ENCODE data around the gene BCO2. TPM values are rescaled to one million over a fixed set of nuclear protein-coding genes. Genes with fewer than 3 reads are reported as not detected.

BCO2 gene
- total and polyA plus RNA-seq, 2 experiments from 2014 or later, result 44.2 to 69.4 TPM

DNA sequence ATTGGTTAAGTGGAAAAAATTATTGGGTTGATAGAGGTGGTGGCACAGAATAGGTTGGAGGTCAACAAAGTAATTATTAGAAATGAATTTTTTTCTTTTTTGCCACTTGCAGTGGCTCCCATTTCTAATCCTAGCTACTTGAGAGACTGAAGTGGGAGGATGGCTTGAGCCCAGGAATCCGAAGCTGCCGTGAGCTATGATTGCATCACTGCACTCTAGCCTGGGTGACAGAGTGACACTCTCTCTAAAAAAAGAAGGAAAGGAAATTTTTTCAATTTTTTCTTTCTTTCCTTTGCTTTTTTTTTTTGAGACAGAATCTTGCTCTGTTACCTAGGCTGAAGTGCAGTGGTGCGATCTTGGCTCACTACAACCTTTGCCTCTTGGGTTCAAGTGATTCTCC, 2.2 kb upstream of the BCO2 start:
- peaks cover 18% of the 10 kb centered on the region for H3K4me1 ChIP-seq (ENCODE audit: low read depth)
- H3K27me3 ChIP-seq, result no peaks in the 10 kb centered on the region
- H3K36me3 ChIP-seq, result no peaks in the 10 kb centered on the region
- H3K9me3 ChIP-seq (ENCODE audit: low read depth), result no peaks in the 10 kb centered on the region
- H3K4me3 ChIP-seq, result no peak overlapping the region
- no peak overlapping the region for H3K27ac ChIP-seq
- peak; percentile 18 to 36 for DNase-seq (ENCODE audit: low read depth in 1 of 2, low spot score in 1 of 2)
- TF ChIP-seq, protein P1, sequence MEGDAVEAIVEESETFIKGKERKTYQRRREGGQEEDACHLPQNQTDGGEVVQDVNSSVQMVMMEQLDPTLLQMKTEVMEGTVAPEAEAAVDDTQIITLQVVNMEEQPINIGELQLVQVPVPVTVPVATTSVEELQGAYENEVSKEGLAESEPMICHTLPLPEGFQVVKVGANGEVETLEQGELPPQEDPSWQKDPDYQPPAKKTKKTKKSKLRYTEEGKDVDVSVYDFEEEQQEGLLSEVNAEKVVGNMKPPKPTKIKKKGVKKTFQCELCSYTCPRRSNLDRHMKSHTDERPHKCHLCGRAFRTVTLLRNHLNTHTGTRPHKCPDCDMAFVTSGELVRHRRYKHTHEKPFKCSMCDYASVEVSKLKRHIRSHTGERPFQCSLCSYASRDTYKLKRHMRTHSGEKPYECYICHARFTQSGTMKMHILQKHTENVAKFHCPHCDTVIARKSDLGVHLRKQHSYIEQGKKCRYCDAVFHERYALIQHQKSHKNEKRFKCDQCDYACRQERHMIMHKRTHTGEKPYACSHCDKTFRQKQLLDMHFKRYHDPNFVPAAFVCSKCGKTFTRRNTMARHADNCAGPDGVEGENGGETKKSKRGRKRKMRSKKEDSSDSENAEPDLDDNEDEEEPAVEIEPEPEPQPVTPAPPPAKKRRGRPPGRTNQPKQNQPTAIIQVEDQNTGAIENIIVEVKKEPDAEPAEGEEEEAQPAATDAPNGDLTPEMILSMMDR (IDR thresholded peaks at IDR 0.05; ENCODE audit: low read depth, low read length), result no peak

DNA sequence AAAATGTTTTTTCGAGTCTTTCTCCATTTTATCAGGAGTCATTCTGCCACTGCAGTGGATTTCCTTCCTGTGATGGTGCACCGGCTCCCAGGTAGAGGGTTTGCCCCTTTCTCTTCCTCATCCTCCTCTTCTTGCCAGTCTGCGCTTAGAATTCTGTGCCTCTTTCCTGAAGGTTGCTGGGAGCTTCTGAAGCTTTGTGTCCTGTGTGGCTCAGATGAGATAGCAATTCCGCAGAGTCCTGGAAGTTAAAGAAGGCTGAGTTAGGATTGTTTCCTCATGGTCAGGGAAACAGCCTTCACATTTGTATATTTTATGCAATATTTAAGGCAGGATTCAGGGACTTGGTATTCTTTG, 264 bp downstream of the BCO2 start:
- Histone ChIP-seq H3K4me1 (ENCODE audit: low read depth) (peaks cover 32% of the 10 kb centered on the region), H3K9me3 (ENCODE audit: low read depth) (no peaks in the 10 kb centered on the region), H3K4me3 (peak overlapping the region; percentile 37), H3K27ac (peak overlapping the region; percentile 93), H3K27me3 (no peaks in the 10 kb centered on the region), H3K36me3 (no peaks in the 10 kb centered on the region)
- TF ChIP-seq, protein P1 (IDR thresholded peaks at IDR 0.05; ENCODE audit: low read depth, low read length), result no peak
- peak in 1 of 2 donors; percentile 62 for DNase-seq (ENCODE audit: low read depth in 1 of 2, low spot score in 1 of 2)

DNA sequence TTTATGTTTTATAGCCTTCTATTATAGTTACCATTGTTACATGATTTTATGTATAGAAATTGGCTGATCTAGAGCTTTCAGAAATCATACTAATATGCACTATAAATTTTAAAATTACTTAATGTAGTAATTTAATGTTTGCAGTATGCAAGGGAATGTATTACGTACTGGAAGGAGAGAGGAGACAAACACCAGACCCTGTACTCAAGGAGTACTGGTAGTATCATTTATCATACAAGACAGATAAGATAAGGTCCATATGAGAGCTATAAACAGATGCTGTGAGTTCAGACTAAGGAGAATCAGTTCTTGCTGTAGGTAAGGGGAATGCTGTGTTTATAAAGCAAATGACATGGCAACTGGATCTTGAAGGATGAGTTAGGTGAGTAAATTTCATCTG, 765 bp downstream of the BCO2 start:
- Histone ChIP-seq H3K27ac (peak overlapping the region; percentile 93), H3K9me3 (ENCODE audit: low read depth) (no peaks in the 10 kb centered on the region), H3K27me3 (no peaks in the 10 kb centered on the region), H3K4me3 (peak overlapping the region; percentile 37), H3K36me3 (no peaks in the 10 kb centered on the region), H3K4me1 (ENCODE audit: low read depth) (peaks cover 32% of the 10 kb centered on the region)
- DNase-seq (ENCODE audit: low read depth in 1 of 2, low spot score in 1 of 2), result peak in 1 of 2 donors; percentile 57
- TF ChIP-seq, protein P1 (IDR thresholded peaks at IDR 0.05; ENCODE audit: low read depth, low read length), result no peak

DNA sequence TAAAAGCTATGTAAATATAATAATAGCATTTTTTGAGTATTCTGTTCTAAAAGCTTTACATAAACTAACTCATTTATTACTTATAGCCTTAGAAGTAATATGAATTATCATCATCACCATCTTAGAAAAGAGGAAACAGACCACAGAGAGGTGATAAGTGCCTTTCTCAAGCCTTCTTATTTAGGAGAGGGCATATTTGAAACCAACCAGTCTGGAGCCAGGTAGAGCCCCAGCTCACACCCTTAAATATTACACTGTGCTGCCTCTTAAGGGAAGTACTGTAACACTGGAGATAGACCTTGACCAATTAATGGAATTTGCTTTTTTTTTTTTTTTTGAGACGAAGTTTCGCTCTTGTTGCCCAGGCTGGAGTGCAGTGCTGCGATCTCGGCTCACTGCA, 2.3 kb downstream of the BCO2 start:
- Histone ChIP-seq H3K36me3 (no peaks in the 10 kb centered on the region), H3K9me3 (ENCODE audit: low read depth) (no peaks in the 10 kb centered on the region), H3K4me3 (peak overlapping the region; percentile 37), H3K27me3 (no peaks in the 10 kb centered on the region), H3K27ac (peak overlapping the region; percentile 93), H3K4me1 (ENCODE audit: low read depth) (peaks cover 29% of the 10 kb centered on the region)
- TF ChIP-seq, protein P1 (IDR thresholded peaks at IDR 0.05; ENCODE audit: low read depth, low read length), result no peak
- DNase-seq (ENCODE audit: low read depth in 1 of 2, low spot score in 1 of 2), result no peak

DNA sequence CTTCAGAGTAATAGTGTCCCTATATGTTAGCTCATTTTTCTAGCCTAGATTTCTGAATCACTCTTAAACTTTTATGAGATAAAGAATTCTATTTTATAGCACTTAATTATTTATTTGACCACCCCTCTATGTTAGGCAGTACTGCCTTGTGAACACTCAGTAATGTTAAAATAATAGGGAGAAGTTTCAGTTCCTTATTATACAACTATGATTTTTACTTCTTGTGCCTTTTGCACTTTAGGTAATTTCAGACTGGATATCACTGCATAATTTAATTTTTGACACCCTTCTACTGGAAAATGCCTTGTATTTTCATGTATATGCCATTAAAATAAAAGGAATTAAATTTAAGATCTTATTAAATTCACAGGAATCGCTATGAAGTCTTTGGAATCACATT, 3.1 kb downstream of the BCO2 start:
- H3K27ac ChIP-seq, result no peak overlapping the region
- no peaks in the 10 kb centered on the region for H3K36me3 ChIP-seq
- no peak for DNase-seq (ENCODE audit: low read depth in 1 of 2, low spot score in 1 of 2)
- TF ChIP-seq, protein P1 (IDR thresholded peaks at IDR 0.05; ENCODE audit: low read depth, low read length), result no peak
- peaks cover 22% of the 10 kb centered on the region for H3K4me1 ChIP-seq (ENCODE audit: low read depth)
- H3K27me3 ChIP-seq, result no peaks in the 10 kb centered on the region
- H3K9me3 ChIP-seq (ENCODE audit: low read depth), result no peaks in the 10 kb centered on the region
- H3K4me3 ChIP-seq, result peak overlapping the region; percentile 1

DNA sequence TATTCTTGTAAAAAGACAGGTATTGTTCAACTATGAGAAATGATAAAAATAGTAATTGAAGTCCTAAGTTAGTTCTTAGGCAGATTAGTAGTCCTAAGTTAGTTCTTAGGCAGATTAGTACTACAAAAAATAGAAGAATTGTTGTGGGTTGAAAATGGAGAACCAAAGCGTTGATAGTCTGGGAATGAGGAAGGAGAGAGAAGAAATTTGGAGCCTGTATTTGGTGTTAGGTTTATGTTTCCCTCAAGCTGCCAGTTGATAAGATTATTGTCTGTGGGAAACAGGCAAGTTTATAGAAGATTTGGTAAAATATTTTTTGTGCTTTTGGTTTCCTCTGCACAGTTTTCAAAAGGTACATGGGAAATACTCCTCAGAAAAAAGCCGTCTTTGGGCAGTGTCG, 3.6 kb downstream of the BCO2 start:
- TF ChIP-seq, protein P1 (IDR thresholded peaks at IDR 0.05; ENCODE audit: low read depth, low read length), result no peak
- Histone ChIP-seq H3K27ac (no peak overlapping the region), H3K4me3 (no peak overlapping the region), H3K4me1 (ENCODE audit: low read depth) (peaks cover 22% of the 10 kb centered on the region), H3K9me3 (ENCODE audit: low read depth) (no peaks in the 10 kb centered on the region), H3K36me3 (no peaks in the 10 kb centered on the region), H3K27me3 (no peaks in the 10 kb centered on the region)
- no peak for DNase-seq (ENCODE audit: low read depth in 1 of 2, low spot score in 1 of 2)

All from cardiac muscle cell (in vitro differentiated cells and primary cell).